ENCODE measurements around the gene SYNGAP1.
A peak's percentile ranks its signal among the peaks of the same experiment; 100 is the strongest.
"Not testable (repeated sequence)": the region's sequence is repeated elsewhere in the genome, so short reads cannot be mapped to it uniquely, and the experiment has no call there.

SYNGAP1 gene

DNA sequence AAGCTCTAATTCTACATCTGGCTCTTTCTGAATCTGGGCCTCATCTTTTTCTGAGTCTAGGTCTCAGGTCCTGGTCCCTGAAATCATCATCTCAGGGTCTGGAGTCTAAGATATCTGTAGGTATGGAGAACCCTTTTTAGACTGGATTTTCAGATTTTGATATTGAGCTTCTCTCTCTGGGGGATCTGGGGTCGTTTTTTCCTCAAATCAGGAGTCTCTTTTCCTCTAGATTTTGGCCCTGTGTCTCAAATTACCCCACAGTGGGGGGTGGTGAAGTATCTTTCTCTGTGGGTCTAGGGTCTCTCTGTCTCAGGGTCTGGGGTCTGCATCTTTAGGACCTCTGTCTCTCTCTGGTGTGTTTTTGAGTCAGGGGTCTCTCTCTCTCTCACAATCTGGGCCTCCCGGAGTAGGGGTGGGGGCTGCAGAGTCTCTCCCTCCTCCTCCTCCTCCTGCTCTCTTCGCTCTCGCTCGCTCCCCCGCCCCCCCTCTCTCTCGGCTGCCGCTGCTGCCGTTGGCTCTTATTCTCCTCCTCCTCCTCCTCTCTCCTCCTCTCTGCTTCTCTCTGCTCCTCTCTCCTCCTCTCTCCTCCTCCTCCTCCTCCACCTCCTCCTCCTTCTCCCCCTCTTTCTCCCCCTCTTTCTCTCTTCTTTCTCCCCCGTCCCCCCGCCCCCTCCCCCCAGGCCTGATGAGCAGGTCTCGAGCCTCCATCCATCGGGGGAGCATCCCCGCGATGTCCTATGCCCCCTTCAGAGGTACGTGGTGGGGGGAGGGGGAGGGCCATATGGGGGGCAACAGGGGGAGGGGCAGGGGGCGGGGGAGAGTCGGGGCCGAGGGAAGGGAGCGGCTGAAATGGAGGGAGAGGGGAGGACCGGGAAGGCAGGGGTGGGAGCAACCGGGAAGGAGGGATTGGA is at the start of gene SYNGAP1:
SYNGAP1 (plus strand) TSS at position 486 of the 911 bp plus-strand sequence; CDS start at position 686, 200 bp downstream.
- no peak for DNase-seq

DNA sequence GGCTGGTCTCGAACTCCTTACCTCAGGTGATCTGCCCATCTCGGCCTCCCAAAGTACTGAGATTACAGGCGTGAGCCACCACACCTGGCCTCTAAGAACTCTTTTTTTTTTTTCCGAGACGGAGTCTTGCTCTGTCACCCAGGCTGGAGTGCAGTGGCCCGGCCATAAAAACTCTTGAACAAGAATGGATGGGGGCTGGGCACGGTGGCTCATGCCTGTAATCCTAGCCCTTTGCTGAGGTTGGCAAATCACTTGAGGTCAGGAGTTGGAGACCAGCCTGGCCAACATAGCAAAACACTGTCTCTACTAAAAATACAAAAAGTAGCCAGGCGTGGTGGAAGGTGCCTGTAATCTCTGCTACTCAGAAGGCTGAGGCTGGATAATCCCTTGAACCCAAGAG is 48.0 kb upstream of the SYNGAP1 start:
- DNase-seq: not testable (repeated sequence)

DNA sequence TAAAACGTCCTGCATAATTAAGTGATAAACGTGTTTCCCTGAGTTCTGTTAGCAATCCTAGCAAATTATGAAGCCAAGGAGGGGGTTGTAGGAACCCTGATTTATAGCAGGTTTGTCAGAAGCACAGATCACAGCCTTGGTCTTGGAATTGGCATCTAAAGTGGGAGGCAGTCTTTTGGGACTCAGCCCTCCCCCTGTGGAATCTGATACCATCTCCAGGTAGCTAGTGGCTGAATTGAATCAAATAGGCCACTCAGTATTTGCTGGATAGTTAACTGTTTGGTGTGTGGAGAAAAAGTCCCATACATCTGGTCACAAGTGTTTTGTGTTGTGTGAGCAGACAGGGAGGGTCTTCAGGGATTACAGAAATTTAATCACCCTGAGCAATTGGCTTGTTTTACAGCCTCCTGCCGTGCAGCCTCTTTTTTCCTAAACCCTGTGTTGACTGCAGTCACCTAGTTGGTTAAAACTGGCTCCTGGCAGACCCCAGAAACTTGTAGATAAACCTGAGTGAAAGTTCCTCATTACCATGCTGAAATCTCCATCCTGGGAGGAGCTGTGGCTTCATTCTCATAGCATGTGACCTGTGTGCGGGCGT is 47.2 kb upstream of the SYNGAP1 start:
- DNase-seq: no peak

DNA sequence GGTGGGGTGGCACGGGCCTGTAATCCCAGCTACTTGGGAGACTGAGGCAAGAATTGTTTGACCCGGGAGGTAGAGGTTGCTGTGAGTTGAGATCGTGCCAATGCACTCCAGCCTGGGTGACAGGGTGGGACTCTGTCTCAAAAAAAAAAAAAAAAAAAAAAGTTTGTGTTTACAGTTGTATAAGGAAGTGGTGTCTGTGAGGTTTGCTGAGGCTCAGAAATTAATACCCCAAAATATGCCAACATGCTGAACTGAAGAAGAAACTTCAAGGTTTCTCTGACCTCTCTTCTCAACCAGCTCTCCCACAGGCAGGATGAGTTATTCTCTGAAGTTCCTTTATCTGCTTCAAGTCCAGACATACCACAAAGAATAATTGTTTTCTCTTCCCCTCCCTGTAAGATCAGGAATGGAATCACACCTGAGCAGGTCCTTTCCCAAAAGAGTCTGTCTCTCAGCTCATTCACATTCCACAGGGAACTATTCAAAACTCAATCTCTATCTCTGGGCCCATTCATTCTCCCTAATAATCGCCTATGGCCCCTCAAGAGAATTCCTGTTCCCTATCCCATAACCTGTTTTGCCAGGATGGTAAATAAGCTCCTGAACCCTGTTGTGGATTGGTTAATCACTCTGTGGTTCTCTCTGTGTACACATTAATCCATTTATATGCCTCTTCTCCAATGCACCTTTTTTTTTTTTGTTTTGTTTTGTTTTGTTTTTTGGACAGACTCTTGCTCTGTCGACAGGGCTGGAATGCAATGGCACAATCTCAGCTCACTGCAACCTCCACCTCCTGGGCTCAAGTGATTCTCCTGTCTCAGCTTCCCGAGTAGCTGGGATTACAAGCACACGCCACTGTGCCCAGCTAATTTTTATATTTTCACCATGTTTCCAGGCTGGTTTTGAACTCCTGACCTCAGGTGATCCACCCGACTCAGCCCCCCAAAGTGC is 45.6 kb upstream of the SYNGAP1 start:
- DNase-seq: no peak

DNA sequence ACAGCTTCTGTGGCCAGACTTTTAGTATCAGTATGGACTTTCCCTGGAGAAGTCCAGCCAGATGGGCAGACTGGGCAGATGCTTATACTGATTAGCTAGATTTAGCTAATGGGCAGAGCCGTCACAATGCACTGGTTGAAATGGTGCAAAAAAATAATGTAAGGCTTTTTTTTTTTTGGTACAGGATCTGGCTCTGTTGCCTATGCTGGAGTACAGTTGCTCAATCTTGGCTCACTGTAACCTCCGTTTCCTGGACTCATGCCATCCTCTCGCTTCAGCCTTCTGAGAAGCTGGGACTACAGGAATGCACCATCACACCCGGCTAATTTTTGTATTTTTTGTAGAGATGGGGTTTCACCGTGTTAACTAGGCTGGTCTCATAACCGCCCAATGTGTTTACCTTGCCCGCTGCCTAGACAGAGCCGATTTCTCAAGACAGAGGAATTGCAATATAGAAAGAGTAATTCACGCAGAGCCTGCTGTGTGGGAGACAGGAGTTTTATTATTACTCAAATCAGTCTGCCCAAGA is 44.7 kb upstream of the SYNGAP1 start:
- no peak for DNase-seq

DNA sequence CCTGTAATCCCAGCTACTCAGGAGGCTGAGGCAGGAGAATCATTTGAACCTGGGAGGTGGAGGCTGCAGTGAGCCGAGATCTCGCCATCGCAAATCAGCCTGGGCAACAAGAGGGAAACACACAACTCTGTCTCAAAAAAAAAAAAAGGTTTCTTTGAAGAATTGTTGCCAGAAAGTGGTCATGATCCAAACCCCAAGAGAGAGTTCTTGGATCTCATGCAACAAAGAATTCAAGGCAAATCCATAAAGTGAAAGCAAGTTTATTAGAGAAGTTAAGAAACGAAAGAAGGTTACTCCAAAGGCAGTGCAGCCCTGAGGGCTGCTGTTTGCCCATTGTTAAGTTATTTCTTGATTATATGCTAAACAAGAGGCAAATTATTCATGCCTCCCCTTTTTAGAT is 42.7 kb upstream of the SYNGAP1 start:
- DNase-seq: no peak

DNA sequence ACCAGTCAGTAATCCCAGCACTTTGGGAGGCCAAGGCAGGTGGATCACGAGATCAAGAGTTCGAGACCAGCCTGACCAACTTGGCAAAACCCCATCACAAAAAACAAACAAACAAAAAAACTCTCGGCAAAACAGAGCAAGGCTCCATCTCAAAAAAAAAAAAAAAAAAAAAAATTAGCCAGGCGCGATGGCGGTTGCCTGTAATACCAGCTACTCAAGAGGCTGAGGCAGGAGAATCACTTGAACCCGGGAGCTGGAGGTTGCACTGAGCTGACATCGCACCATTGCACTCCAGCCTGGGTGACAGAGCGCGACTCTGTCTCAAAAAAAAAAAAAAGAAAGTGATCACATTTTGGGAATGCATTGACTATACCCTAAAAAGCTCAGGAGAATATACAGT is 40.7 kb upstream of the SYNGAP1 start:
- not testable (repeated sequence) for DNase-seq

DNA sequence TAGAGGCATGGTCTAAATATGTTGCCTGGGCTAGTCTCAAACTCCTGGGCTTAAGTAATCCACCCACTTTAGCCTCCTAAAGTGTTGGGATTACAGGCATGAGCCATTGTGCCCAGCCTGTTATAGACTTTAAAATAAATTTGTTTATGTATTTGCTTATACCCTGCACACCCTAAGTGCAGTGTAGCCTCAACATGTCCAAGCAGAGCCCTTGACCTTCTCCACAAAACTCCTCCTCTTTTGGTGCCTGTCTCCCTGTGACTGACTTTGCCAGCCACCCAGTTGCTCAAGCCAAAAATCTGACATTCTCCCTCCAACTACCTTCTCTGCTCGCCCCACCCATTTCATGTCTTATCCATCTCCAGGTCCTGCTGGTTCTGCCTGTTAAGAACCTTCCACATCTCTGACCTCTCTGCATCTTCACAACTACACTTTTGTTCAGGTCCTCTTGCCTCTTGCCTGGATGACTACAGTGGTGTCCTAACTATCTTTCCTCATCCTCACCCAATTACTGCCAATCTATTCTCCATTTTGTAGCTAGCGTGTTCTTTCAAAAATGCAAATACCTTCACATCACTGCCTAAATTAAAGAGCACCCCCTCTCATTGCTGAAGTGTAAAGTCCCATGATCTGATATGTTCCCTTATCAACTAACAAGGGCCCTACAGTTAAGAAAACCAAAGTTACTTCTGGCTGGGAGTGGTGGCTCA is 39.4 kb upstream of the SYNGAP1 start:
- no peak for DNase-seq

DNA sequence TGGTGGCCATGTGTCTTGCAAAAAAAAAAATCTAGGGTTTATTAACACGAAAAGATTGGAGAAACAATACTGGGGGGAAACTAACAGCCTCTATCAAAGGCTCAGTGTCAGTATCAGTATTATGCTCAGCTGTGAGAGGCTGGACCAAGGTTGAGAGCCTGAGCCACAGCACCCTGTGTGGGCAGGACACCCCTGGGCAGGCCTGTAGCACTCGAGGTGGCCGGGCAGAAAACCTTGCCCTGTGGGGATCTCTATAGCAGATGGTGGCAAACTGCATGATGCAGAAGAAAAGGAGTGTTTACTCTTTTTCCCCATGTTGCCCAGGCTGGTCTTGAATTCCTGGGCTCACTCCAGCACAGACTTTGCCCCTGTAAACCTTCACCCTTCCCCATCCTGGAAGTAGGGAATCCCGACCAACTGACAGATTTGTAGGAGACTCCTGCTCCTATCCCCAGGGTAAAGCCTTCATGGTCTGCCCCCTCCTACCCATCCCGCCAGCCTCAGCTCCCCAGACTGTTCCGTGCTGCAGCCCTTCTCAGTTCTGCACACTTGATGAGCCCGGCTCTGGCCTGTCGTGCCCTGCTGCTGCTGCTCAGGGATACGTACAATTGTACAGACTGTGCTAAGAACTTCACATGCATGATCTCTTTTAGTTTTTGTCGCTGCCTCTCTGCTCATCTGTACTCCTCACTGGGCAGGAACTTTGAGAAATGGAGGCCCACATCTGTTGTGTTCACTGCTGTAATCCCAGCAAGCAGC is 36.3 kb upstream of the SYNGAP1 start:
- DNase-seq: no peak

DNA sequence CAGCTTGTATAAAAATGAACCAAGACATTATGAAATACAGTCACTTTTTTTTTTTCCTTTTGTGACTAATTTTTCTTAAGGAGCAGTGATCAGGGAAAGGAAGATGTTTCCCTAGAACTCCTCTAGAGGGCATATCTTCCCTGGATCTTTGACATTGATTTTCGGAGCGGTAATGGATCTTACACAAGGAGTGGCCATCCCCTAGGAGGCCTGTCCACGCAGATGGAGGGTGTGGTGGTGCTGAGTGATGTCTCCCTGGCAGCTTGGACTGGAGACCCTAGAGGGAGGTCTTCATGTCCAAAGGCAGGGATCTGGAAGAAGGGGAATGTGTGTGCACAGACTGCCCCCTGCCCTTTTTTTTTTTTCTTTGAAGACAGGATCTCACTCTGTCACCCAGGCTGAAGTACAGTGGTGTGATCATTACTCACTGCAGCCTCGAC is 35.3 kb upstream of the SYNGAP1 start:
- DNase-seq: no peak

DNA sequence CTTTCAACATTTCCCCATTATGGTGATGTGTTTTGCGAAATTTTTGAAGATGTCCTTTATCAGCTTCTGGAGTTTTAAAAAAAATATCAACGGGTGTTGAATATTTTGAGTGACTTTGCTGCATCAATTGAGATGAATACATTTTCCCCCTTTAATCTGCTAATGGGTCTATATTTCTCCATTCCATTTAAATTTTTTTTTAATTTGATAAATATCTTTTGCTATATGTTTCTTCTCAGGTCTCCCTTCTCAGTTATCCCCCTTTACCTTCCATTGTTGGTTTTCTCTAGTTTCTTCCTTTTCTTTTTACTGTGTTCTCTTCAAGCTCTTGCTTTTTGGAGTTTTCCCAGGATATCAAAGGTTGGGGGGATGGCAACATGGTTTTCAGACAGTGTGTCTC is 29.7 kb upstream of the SYNGAP1 start:
- no peak for DNase-seq

DNA sequence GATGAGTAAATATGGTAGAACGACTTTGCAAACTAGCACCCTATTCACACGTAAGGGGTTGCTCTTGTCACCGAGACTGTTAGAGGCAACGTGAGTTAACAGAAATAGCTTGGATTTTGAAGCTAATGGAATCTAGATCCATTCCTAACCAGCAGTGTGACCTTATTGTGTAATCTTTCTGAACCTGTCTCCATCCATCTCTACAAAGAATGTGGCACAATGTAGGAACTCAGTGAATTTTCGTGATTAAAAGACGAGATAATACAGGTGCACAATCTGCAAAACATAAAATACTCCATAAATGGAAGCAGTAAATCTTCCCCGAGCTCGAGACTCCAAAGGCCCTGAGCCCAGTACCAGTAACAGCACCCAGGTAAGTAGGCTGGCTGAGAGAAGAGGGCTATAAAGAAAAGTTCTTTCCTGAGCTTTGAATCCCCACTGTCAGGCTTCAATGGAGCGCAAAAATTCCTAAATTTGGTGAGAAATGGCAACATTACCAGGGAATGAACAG is 29.0 kb upstream of the SYNGAP1 start:
- DNase-seq: no peak

DNA sequence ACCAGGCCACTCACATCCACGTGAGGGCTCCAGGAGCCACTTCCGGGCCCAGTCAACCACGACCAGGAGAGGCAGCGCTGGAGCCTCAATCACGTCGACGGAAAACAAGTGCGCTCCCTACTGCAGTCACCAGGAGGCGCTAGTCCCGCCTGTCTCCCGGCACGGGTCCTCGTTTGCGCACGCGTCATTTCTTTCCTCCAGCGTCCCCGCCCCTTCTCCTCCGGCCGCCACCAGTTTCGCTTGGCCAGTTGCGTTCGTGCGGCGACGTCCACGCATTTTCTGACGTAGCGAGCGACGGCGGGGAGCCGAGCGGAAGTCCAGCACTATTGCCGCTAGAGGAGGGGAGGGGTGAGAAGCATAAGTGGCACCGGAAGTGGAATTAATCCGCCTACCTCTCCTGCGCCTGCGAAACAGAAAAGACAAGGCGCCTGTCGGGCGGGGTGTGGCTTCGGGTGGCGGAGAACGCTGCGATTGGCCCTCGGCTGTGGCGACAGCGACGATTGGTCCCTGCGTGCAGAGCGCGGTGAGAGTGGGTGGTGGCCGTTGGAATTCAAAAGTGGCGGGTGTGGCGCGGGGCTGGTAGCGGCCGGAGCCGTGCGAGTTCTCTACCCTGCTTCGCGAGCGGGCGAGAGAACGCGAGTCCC is 28.5 kb upstream of the SYNGAP1 start, which contains the start of gene KIFC1:
KIFC1 (plus strand) TSS at position 546 of the 644 bp plus-strand sequence. CDS start 163 bp downstream, outside the sequence.
- peak; percentile 99 for DNase-seq

DNA sequence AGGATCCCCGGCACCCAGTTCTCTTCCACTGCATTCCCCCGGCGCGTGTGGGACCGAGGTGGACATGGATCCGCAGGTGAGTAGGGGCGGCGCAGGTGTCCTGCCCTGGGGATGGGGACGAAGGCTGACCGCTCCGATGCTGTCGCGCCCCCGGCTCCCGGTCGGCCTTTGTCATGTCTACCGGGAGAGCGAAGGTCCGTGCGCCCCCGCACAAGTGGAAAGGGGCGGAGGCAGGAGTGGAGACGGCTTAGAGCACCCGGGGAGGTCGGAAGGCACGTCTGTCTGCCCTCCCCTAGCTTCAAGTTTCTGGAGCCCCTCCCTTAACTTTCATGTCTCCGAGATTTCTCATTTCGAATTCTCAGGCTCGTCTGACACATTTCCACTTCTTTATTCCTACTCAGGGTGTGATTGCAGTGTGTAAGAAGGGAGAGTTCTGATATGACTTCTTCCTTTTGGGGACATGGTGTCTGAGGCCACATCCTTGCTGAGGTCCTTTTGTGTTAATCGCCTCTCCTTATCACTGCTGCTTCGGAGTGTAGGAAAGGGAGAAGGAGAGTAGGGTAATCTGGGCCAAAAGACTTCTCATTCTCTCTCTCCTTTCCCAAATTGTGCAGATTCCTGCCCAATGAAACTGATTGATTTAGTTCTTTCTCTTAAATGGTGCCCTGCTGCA is 27.8 kb upstream of the SYNGAP1 start:
- no peak for DNase-seq

DNA sequence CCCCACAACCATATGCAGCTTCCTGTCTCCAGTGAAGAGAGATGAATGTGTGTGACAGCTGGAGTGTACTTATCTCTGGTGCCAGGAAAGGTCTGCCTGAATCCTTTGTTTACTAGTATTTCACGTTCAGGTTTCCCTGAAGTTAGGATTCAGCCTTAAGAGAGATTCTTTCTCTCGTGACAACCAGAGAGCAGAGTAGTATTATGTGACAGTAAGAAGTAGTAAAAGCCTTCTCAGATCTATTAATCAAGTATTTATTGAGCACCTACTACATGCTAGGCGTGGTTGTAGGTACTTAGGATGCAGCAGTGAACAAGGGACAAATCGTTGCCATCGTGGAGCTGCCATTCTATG is 27.3 kb upstream of the SYNGAP1 start:
- no peak for DNase-seq

DNA sequence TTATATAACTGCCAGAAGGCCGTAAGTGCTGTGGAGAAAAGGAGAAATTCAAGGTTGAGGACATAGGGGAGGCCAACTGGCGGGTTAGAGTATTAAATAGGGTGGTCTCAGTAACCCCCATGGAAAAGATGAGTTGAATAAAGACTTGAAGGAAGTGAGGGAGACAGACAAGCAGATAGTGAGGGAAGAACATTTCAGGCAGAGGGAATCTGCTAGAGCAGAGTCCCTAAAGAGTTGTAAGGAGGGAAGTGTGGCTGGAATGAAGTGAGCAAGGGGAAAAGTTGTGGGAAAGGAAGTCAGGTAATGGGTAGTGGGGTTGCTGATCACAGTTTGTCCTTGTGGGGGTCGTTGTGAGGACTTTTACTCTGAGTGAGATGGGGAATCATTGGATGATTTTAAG is 26.9 kb upstream of the SYNGAP1 start:
- no peak for DNase-seq

DNA sequence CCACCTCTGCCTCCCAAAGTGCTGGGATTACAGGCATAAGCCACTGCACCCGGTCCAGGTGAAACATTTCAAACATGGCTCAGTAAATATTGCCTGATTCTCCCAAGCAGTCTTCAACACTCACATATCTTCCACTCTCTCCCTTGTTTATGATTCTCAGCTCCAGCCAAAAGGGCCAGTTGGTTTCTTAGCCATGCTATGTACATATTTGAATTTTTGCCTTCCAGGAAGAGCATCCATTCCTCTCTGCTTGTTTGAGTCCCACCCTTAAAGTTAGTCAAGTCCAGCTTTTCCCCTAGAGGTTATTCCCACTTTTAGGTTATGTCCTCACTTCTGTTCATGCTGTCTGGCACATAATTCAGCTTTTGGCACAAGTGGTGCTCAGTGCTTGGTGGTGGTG is 22.3 kb upstream of the SYNGAP1 start:
- no peak for DNase-seq

DNA sequence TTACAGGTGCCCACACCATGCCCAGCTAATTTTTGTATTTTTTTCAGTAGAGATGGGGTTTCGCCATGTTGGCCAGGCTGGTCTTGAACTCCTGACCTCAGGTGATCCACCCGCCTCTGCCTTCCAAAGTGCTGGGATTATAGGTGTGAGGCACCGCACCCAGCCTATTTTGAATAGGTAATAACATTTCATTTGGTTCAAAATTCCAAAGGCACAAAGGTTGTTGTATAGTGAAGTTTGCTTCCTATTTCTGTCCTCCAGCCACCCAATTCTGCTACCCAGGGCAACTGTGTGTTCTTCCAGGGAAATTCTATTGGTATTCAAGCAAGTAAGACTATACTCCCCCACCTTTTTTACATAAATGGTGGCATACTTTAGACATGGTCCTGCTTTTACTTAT is 21.3 kb upstream of the SYNGAP1 start:
- not testable (repeated sequence) for DNase-seq

DNA sequence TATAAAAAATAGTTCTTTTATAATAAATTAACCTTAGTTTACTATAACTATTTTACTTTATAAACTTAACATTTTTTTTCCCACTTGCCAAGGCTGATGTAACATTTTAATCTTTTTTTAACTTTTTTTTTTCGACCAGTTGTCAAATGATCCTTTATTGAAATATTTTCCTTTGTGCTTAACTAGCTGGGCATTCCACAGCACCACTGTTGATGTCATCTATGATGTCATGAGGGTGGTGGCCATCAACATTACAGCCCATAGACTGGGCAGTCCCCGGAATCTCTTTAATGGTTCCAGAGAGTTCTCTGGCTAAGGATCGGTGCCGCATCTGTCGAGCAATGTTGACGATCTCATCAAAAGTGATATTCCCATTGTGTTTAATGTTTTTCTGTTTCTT is 20.0 kb upstream of the SYNGAP1 start:
- DNase-seq: not testable (repeated sequence)

DNA sequence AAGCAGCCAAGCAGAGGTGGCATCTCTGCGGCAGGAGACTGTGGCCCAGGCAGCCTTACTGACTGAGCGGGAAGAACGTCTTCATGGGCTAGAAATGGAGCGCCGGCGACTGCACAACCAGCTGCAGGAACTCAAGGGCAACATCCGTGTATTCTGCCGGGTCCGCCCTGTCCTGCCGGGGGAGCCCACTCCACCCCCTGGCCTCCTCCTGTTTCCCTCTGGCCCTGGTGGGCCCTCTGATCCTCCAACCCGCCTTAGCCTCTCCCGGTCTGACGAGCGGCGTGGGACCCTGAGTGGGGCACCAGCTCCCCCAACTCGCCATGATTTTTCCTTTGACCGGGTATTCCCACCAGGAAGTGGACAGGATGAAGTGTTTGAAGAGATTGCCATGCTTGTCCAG is 15.0 kb upstream of the SYNGAP1 start:
- no peak for DNase-seq
